GM21786 (cell line): Measurements from ENCODE around the gene GPC1.
"Not testable (repeated sequence)": the region's sequence is repeated elsewhere in the genome, so short reads cannot be mapped to it uniquely, and the experiment has no call there.

Source experiments
- ATAC-seq: cut with Tn5 transposase; IDR thresholded peaks from one replicate; pipeline ENCODE4 v1.9.1; 2021; ENCODE audit not compliant: unreplicated experiment

Gene GPC1

GRCh38 chr2:240465765-240466578 lies 30.5 kb downstream of the GPC1 start:
- no peak for ATAC-seq

DNA sequence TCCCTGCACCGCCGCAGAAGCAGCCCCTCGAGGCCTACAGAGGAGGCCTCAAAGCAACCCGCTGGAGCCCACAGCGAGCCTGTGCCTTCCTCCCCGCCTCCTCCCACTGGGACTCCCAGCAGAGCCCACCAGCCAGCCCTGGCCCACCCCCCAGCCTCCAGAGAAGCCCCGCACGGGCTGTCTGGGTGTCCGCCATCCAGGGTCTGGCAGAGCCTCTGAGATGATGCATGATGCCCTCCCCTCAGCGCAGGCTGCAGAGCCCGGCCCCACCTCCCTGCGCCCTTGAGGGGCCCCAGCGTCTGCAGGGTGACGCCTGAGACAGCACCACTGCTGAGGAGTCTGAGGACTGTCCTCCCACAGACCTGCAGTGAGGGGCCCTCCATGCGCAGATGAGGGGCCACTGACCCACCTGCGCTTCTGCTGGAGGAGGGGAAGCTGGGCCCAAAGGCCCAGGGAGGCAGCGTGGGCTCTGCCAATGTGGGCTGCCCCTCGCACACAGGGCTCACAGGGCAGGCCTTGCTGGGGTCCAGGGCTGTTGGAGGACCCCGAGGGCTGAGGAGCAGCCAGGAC lies 31.2 kb downstream of the GPC1 start:
- ATAC-seq = no peak

GRCh38 chr2:240467149-240467642 lies 31.7 kb downstream of the GPC1 start:
- no peak for ATAC-seq

DNA sequence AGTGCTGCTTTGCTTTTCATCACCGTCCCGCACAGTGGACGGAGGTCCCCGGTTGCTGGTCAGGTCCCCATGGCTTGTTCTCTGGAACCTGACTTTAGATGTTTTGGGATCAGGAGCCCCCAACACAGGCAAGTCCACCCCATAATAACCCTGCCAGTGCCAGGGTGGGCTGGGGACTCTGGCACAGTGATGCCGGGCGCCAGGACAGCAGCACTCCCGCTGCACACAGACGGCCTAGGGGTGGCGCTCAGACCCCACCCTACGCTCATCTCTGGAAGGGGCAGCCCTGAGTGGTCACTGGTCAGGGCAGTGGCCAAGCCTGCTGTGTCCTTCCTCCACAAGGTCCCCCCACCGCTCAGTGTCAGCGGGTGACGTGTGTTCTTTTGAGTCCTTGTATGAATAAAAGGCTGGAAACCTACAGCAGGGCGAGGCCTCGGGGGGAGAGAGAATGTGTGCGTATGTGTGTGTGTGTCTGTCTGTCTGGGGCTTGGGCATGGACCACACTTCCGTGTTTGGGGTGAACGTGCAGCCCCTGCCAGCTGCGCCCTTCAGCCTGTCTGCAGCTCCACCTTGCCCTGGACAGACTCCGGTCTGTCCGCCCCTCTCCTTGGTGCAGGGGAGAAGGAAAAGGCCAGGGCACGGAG lies 32.3 kb downstream of the GPC1 start:
- ATAC-seq = no peak

DNA sequence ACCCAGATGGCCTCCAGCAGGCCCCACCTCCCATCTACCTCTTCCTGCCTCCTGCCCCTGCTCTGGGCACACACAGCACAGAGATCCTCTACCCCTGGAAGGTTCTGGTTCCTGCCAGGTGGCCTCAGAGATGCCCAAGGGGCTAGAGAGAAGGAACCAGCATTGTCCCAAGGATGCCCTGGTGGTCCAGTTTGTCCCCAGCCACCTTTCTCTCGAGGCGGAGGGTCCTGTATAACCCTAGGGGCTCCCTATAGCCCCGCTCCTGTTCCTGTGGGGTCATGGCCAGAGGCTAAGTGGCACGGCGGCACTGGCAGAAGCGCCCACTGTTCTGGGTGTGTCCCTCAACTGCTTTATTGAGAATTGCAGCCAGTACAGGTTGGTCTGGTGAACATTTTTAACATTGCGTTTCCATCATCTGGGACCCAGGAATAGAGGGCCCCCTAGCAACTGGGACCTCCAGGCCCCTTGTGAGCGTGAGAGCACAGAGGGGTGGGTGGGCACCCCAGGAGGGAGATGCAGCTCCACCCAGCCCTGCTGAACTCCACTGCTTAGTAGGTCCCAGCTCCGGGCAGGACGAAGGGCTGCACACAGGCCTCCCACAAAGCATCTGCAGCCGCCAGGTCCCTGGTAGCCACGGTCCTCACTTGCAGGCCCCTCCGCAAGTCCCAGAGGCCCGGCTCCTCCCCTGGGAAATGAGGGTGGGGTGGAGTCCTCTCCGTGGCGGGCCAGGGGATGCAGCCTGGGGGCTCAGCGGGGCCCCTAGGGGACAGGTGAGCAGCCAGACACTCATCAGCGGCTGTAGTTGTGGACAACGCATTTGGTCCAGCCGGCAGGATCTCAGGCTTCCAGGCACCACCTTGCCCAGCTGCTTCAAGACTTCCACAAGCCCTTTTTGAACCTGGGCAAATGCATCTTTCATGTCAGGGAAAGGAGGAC lies 33.1 kb downstream of the GPC1 start:
- ATAC-seq = no peak

GRCh38 chr2:240469239-240469636 lies 33.8 kb downstream of the GPC1 start:
- ATAC-seq = no peak

- no peak for ATAC-seq
Measured at GRCh38 chr2:240469740-240470139, 34.3 kb downstream of the GPC1 start.

- no peak for ATAC-seq
Measured at GRCh38 chr2:240472078-240472790, 36.8 kb downstream of the GPC1 start.

- no peak for ATAC-seq
Measured at GRCh38 chr2:240473211-240473610, 37.7 kb downstream of the GPC1 start.

DNA sequence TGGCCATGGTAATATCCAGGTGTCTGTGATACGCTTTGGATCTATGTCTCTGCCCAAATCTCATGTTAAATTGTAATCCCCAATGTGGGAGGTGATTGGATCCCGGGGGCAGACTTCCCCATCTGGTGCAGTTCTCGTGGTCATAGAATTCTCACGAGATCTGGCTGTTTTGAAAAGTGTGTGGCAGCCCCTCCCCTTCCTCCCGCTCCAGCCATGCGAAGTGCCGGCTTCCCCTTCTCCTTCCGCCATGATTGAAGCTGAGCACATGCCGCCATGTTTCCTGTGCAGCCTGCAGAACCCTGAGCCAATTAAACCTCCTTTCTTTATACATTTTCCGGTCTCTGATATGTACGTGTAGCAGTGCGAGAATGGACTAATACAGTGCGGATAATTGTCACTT lies 42.5 kb downstream of the GPC1 start:
- ATAC-seq = no peak

- ATAC-seq = no peak
Measured at GRCh38 chr2:240478346-240479110, 43.1 kb downstream of the GPC1 start.

GRCh38 chr2:240479111-240479501 lies 43.6 kb downstream of the GPC1 start:
- ATAC-seq = no peak

GRCh38 chr2:240480834-240481623 lies 45.6 kb downstream of the GPC1 start:
- ATAC-seq = no peak

GRCh38 chr2:240481720-240482119 lies 46.3 kb downstream of the GPC1 start:
- ATAC-seq = no peak

DNA sequence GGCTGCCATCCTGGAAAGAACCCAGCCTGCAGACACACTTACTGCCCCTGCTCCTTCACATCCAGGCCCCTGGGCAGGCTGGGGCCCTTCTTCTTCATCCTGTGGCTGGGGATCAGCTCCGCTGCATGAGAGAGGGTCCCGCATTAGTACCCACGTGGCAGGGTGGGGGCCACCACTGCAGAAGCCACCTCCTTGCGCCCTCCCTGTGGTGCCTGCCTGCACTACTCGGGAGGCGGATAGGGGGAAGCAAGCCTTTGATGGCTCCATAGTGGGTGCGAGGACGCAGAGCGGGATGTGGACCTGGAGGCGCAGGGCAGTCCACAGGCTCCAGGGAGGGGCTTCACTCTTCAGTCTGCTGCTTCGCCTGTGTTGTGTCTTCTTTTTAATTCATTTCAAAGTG lies 46.7 kb downstream of the GPC1 start:
- no peak for ATAC-seq

GRCh38 chr2:240491483-240491882 lies 56.0 kb downstream of the GPC1 start:
- ATAC-seq = no peak

- ATAC-seq = no peak
Measured at GRCh38 chr2:240494194-240494793, 58.8 kb downstream of the GPC1 start.

- not testable (repeated sequence) for ATAC-seq
Measured at GRCh38 chr2:240494942-240495341, 59.5 kb downstream of the GPC1 start.
